Endothelial cell of umbilical vein (primary cell): ENCODE results near the gene LSM6. TPM values are rescaled to one million over a fixed set of nuclear protein-coding genes. Genes with fewer than 3 reads are reported as not detected.

Experiments
- BruUV-seq: library from RNA; stranded (reverse); fragments of 400-500 nt; replicated peaks from 2 replicates; lab custom pipeline; 2021; lab: Mats Ljungman, UMichigan
- CTCF ChIA-PET: fragments of 300-600, 350-600 bp; sonication (Branson Sonifier 250); formaldehyde crosslinking; loops from one replicate; lab custom pipeline; 2021; ENCODE audit warnings: antibody characterized with exemption, inconsistent platforms; lab: Charles Lee
- POLR2A ChIA-PET: fragments of 300-600, 350-600 bp; sonication (Branson Sonifier 250); formaldehyde crosslinking; loops from one replicate; lab custom pipeline; 2021; ENCODE audit warnings: antibody characterized with exemption, inconsistent platforms; lab: Charles Lee
- DNase-seq: peaks from one replicate; pipeline ENCODE4 v3.0.0-alpha.2; 2011; ENCODE audit warnings: low read depth, low spot score
- FAIRE-seq: peaks from 2 replicates; lab custom pipeline; 2011; peaks lifted over from hg19 to GRCh38; lab: Jason Lieb, UNC
- H2AFZ ChIP-seq: 2 replicates; pipeline ENCODE4 v1.6.0; 2012; ENCODE audit warnings: low read depth, low read length, control low read depth, inconsistent platforms
- H3K27ac ChIP-seq: 2 replicates; pipeline ENCODE4 v1.5.1; 2011; ENCODE audit warnings: low read depth, mild to moderate bottlenecking, control low read depth, low read length, moderate library complexity; ENCODE audit not compliant: insufficient read depth
- H3K27me3 ChIP-seq, 2 experiments: 2 replicates each; pipeline versions ENCODE4 v1.6.0 to v1.6.1; 2011; ENCODE audit warnings: low read length in 2 of 2, mixed read lengths in 1 of 2; ENCODE audit not compliant: control insufficient read depth in 2 of 2, insufficient read depth in 2 of 2
- H3K36me3 ChIP-seq, 2 experiments: 2 replicates in 1 of 2; 3 replicates in 1 of 2; pipeline ENCODE4 v1.5.1; 2011; ENCODE audit warnings: low read length in 2 of 2, mild to moderate bottlenecking in 1 of 2, moderate library complexity in 1 of 2; ENCODE audit not compliant: control insufficient read depth in 2 of 2, insufficient read depth in 2 of 2; ENCODE audit errors: extremely low read depth in 1 of 2
- H3K4me1 ChIP-seq: 3 replicates; pipeline ENCODE4 v1.5.1; 2011; ENCODE audit warnings: mild to moderate bottlenecking, low read length; ENCODE audit not compliant: control insufficient read depth, insufficient read depth; ENCODE audit errors: extremely low read depth
- H3K4me2 ChIP-seq: 2 replicates; pipeline ENCODE4 v1.6.1; 2011; ENCODE audit warnings: low read length, control low read depth, mixed read lengths; ENCODE audit not compliant: insufficient read depth
- H3K4me3 ChIP-seq, 3 experiments: fragments of 200-600 bp in 1 of 3; sonication (generic), shearing (Covaris generic) in 1 of 3; replicated peaks in 1 of 3; 2 replicates each; pipeline ENCODE4 v1.5.1; 2011 to 2016; ENCODE audit warnings: control low read depth in 3 of 3, low read length in 3 of 3, mild to moderate bottlenecking in 2 of 3, inconsistent platforms in 1 of 3, low read depth in 1 of 3, moderate library complexity in 1 of 3; ENCODE audit not compliant: insufficient read depth in 1 of 3
- H3K79me2 ChIP-seq: 2 replicates; pipeline ENCODE4 v1.6.0; 2012; ENCODE audit warnings: low read length, inconsistent platforms; ENCODE audit not compliant: control insufficient read depth, insufficient read depth
- H3K9ac ChIP-seq: replicated peaks from 2 replicates; pipeline ENCODE3; 2011; ENCODE audit warnings: low read length, control low read depth; ENCODE audit not compliant: insufficient read depth; ENCODE audit errors: extremely low read depth
- H3K9me1 ChIP-seq: replicated peaks from 3 replicates; pipeline ENCODE4 v1.6.0; 2011; ENCODE audit warnings: mild to moderate bottlenecking, low read length; ENCODE audit not compliant: control insufficient read depth, insufficient read depth; ENCODE audit errors: extremely low read depth
- H3K9me3 ChIP-seq: replicated peaks from 2 replicates; pipeline ENCODE4 v1.5.1; 2012; ENCODE audit warnings: low read length, inconsistent platforms; ENCODE audit not compliant: control insufficient read depth, insufficient read depth
- H4K20me1 ChIP-seq: replicated peaks from 2 replicates; pipeline ENCODE3; 2011; ENCODE audit warnings: mild to moderate bottlenecking, low read length; ENCODE audit not compliant: control insufficient read depth, insufficient read depth; ENCODE audit errors: extremely low read depth
- CTCF ChIP-seq, 2 donors: IDR thresholded peaks; 1 replicate in 1 of 2; 2 replicates in 1 of 2; pipeline ENCODE4 v1.5.1; 2011; ENCODE audit warnings: low read length in 2 of 2, mild to moderate bottlenecking in 2 of 2, moderate library complexity in 2 of 2, control low read depth in 1 of 2, inconsistent platforms in 1 of 2, low read depth in 1 of 2; ENCODE audit not compliant: insufficient read depth in 1 of 2; ENCODE audit errors: extremely low read depth in 1 of 2
- EZH2 ChIP-seq: IDR thresholded peaks from 2 replicates; pipeline ENCODE4 v1.6.1; 2012; ENCODE audit warnings: borderline replicate concordance, low read depth, mild to moderate bottlenecking, moderate library complexity, low read length, inconsistent platforms; ENCODE audit not compliant: severe bottlenecking
- FOS ChIP-seq: IDR thresholded peaks from 2 replicates; pipeline ENCODE4 v1.6.1; 2011; ENCODE audit warnings: mild to moderate bottlenecking, low read length, moderate library complexity, borderline replicate concordance; ENCODE audit not compliant: insufficient read depth
- JUN ChIP-seq: IDR thresholded peaks from 2 replicates; pipeline ENCODE4 v1.6.1; 2011; ENCODE audit warnings: borderline replicate concordance, low read depth; ENCODE audit not compliant: insufficient read length, insufficient read depth
- MAX ChIP-seq: IDR thresholded peaks from 2 replicates; pipeline ENCODE4 v1.6.1; 2011; ENCODE audit not compliant: insufficient read depth, insufficient read length
- POLR2A ChIP-seq: IDR thresholded peaks from 2 replicates; pipeline ENCODE4 v1.6.1; 2012; ENCODE audit warnings: low read depth, mild to moderate bottlenecking, control low read depth, low read length
- POLR2AphosphoS5 ChIP-seq: IDR thresholded peaks from 2 replicates; pipeline ENCODE4 v1.6.1; 2012; ENCODE audit warnings: low read depth, mild to moderate bottlenecking, control low read depth, low read length, moderate library complexity; ENCODE audit not compliant: insufficient read depth
- dilution Hi-C: fragments of 300-500 bp; cut with MboI; formaldehyde crosslinking; loops from one replicate; pipeline ENCODE4 v1.15.0; 2019; ENCODE audit warnings: low sequenced_read_pairs; ENCODE audit not compliant: extremely low pct_ligation_motif_present
- intact Hi-C: fragments of 100-400 bp; cut with micrococcal nuclease; formaldehyde crosslinking; loops from one replicate; pipeline ENCODE4 v1.10.0; 2022
- polyA plus RNA-seq, 4 experiments: library from polyadenylated mRNA; depleted of rRNA in 3 of 4; stranded (reverse) in 3 of 4; unstranded in 1 of 4; fragments of >200 nt; gene quantifications; 2 replicates each; pipeline versions ENCODE4 v1.2.1 to v1.2.3, GENCODE V29; 2011 to 2012; ENCODE audit warnings: missing spikeins in 1 of 4
- total RNA-seq: library from RNA; stranded (reverse); gene quantifications from 2 replicates; pipeline ENCODE4 v1.2.3, GENCODE V29; 2021

LSM6 gene
- total and polyA plus RNA-seq, 2 donors (not counting 3 experiments of a cell fraction or from before 2014, with no cell fraction given), result 20.3 to 43.1 TPM

- ChIA-PET CTCF (interaction anchor here (1.3 kb wide), 1 partner anchor 12 kb away, joined by 3 read pairs; no protein-coding TSS in a partner anchor), POLR2A (no interaction called here)
- intact Hi-C loops, result no loop called here
- Histone ChIP-seq H3K9me1 (no peaks in the 10 kb centered on the region), H4K20me1 (no peaks in the 10 kb centered on the region), H2AFZ (no peak overlapping the region), H3K27ac (no peak overlapping the region), H3K4me2 (no peak overlapping the region), H3K36me3 (no peaks in the 10 kb centered on the region), H3K9me3 (no peaks in the 10 kb centered on the region), H3K9ac (no peak overlapping the region), H3K79me2 (no peaks in the 10 kb centered on the region), H3K27me3 (peaks cover 0 to under 1% of the 10 kb centered on the region in 2 experiments), H3K4me1 (no peaks in the 10 kb centered on the region), H3K4me3 (no peak overlapping the region)
- no peak for FAIRE-seq
- dilution Hi-C loops, result no loop called here
- TF ChIP-seq EZH2 (no peak), CTCF (IDR thresholded peaks at IDR 0.05; ENCODE audit: extremely low read depth in 1 of 2, insufficient read depth in 1 of 2, low read depth in 1 of 2, low read length in 2 of 2) (no peak), POLR2A (no peak), JUN (no peak), MAX (no peak), POLR2AphosphoS5 (no peak), FOS (no peak)
- BruUV-seq, result no TSS peak
- DNase-seq, result no peak
Measured at GRCh38 chr4:146148021-146148420, 27.5 kb upstream of the LSM6 start.
